ENCODE measurements around the gene CXXC1.

GRCh38 chr18:50249576-50249975 lies 37.9 kb downstream of the CXXC1 start:
- TF ChIP-seq ZNF274 (IDR thresholded peaks at IDR 0.05; ENCODE audit: low read depth, low read length) (no peak), SUZ12 (IDR thresholded peaks at IDR 0.05; ENCODE audit: extremely low read depth, insufficient read depth, insufficient read length) (no peak), YY1 (IDR thresholded peaks at IDR 0.05; ENCODE audit: insufficient read depth, insufficient read length) (no peak)

Measured in NT2/D1 (cell line).